Fibroblast of villous mesenchyme (primary cell): ENCODE data around the gene ADPRHL1. TPM values are rescaled to one million over a fixed set of nuclear protein-coding genes. Genes with fewer than 3 reads are reported as not detected.

ENCODE experiments used
- DNase-seq: peaks from one replicate; pipeline ENCODE4 v3.0.0-alpha.2; 2010; ENCODE audit warnings: low read depth
- H3K4me3 ChIP-seq: 2 replicates; pipeline ENCODE4 v1.5.1; 2011; ENCODE audit warnings: low read depth, mild to moderate bottlenecking, low read length
- small RNA-seq: library from RNA; depleted of rRNA; stranded (forward); fragments of <200 nt; gene quantifications from one replicate; pipeline ENCODE3, GENCODE V24; 2012
- total RNA-seq: library from RNA; depleted of rRNA; stranded (reverse); fragments of >200 nt; gene quantifications from 2 replicates; pipeline ENCODE4 v1.2.3, GENCODE V29; 2012
- TF ChIP-seq, protein P1 (sequence below): IDR thresholded peaks from 2 replicates; pipeline ENCODE4 v1.5.1; 2012; ENCODE audit warnings: low read depth, mild to moderate bottlenecking, low read length; ENCODE audit not compliant: insufficient read depth

Gene ADPRHL1
- total RNA-seq, 1 donor: 1.3 TPM

DNA sequence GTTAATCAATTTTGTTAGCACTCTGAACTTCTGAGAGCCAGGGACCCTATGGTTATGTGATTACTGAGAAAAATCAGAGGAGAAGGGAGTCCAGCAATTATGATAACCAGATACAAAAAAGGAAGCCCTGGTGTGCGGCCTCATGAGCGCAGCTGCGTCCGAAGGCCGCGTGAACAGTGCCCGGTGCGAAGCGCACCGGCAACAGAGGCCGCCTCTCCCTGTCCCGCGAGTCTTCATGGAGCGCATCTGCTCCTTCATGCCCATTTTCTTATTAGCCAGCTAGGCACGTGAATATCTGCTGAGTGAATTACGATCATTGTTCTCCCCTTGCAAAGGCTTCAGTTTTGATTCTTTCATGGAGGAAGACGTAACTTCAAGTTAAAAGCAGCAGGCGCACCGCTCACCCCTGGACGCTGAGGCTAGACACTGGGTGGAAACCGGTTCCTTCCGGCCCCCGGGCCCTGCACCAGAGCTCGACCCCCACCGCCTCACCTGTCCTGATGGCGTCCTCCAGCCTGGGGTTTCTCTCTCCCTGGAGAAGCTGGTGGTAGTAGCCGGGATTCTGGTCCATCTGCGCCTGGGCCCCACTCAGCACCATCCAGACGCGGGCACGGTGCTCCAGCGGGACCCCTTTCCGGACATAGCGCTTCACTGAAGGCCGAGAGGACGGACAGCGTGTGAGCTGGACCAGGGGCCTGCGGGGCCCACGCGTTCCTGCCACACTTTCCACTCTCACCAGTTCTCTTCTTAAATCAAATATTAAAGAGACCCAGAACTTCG, 98.3 kb downstream of the ADPRHL1 start:
- H3K4me3 ChIP-seq: no peak overlapping the region
- TF ChIP-seq, protein P1, sequence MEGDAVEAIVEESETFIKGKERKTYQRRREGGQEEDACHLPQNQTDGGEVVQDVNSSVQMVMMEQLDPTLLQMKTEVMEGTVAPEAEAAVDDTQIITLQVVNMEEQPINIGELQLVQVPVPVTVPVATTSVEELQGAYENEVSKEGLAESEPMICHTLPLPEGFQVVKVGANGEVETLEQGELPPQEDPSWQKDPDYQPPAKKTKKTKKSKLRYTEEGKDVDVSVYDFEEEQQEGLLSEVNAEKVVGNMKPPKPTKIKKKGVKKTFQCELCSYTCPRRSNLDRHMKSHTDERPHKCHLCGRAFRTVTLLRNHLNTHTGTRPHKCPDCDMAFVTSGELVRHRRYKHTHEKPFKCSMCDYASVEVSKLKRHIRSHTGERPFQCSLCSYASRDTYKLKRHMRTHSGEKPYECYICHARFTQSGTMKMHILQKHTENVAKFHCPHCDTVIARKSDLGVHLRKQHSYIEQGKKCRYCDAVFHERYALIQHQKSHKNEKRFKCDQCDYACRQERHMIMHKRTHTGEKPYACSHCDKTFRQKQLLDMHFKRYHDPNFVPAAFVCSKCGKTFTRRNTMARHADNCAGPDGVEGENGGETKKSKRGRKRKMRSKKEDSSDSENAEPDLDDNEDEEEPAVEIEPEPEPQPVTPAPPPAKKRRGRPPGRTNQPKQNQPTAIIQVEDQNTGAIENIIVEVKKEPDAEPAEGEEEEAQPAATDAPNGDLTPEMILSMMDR: no peak
- DNase-seq: no peak

DNA sequence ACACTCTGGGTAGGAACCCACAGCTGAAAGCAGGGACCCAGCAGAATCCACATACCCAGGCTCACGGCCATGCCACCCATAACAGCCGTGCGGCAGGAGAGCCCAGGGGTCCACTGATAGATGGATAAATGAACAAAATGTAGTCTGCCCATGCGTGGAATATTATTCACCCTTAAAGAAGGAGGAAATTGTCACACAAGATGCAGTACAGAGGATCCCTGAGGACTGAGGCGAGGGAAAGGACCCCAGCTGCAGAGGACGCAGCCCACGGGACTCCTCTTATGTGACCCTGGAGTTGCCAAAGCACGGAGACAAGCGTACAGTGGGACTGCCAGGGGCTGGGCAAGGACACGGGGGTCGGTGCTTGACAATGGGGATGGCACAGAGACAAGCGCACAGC, 100.0 kb downstream of the ADPRHL1 start:
- H3K4me3 ChIP-seq: no peak overlapping the region
- DNase-seq: no peak
- TF ChIP-seq, protein P1: no peak

DNA sequence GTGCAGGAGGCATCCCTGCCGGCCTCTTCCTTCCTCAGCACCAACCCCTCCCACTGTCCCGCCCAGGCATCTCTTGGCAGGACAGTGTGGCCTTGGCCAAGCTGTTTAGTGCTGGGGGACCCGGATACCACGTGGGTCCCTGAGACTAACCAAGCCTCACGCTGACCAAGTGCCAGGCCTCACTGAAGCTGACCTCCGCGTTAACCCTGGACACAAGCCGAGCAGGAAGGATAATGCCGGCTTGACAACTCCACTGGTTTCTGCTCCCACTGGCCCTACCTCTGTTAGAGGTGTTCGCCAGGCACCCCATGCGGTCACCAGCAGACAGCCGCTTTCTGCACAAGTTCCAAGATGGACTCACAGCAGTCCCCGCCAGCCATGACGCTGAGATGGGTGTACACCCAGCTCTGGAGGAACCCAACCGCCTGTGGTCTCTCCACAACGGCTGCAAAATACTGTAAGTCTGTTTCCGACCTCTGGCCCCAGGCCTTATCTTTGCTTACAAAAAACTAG, 101.7 kb downstream of the ADPRHL1 start:
- no peak overlapping the region for H3K4me3 ChIP-seq
- DNase-seq: no peak
- TF ChIP-seq, protein P1: no peak

DNA sequence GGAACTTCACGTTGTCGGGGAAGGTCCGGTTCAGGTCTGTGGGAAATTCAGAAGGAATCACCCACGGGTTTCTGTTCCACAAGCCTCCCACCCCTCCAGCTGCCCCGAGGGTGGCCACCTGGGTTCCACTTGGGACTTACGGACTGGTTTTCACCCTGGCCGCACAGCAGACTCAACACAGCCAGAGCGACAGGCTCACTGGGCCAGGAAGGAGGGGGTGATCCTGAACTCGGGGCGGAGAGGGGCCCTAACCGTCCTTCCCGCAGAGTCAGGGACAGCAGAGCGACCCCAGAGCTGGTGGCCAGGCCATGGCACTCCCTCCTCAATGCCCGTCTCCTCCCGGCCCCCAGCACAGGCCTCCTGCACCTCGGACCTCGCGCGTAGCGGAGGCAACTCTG, 102.4 kb downstream of the ADPRHL1 start:
- TF ChIP-seq, protein P1: no peak
- no peak for DNase-seq
- H3K4me3 ChIP-seq: no peak overlapping the region

DNA sequence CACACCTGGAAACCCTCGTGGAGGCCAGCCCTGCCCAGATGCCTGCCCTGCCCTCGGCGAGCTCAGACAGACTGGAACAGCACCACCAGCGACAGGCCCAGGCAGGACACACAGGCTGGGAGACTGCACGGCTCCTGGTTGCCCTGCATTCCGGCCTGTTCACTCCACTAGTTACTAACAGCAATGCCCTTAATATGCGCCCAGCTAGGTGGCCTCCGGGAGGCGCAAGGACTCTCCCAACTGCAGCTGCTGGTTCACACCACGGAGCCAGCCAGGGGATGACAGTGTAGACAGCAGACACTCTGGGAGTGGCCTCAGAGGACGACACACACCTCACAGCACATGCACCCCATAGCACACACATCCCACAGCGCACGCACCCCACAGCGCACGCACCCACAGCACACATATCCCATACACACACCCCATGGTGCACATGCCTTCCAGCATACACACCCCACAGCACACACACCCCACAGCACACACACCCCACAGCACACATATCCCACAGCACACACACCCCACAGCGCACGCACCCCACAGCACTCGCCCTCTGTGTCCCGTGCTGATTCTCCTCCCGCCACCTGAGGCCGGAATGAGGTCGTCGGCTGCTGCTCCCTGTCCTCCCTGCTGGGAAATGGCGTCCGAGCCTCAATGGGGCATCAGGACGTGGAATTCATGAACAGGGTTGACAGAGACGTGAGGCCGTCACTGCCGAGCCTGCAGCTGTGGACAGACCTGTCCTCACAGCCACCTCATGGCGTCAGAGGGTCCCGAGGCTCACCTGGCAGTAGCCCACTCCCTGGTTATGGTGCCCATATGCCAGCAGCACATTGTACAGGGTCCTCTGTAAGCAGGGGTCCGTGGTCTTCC, 103.0 kb downstream of the ADPRHL1 start:
- DNase-seq: no peak
- H3K4me3 ChIP-seq: no peak overlapping the region
- TF ChIP-seq, protein P1: no peak

Small RNA genes within 50 kb of the gene (small RNA-seq; reads per million reads assigned to genes)
- gene RNU1-16P: 0.28 reads per million

Other genes starting within 250 kb of the ADPRHL1 start
- gene PCID2, start 244.8 kb downstream of the ADPRHL1 start, total RNA-seq: 54.8 and 83.8 TPM in 2 replicates
- gene CUL4A, start 243.9 kb downstream of the ADPRHL1 start, total RNA-seq: 114 and 132 TPM in 2 replicates
- 101 and 110 TPM in 2 replicates for gene LAMP1, start 156.2 kb downstream of the ADPRHL1 start, total RNA-seq
- 0.43 and 3.2 TPM in 2 replicates for gene GRTP1, start 89.4 kb downstream of the ADPRHL1 start, total RNA-seq
- gene DCUN1D2, start 37.2 kb upstream of the ADPRHL1 start, total RNA-seq: 9.7 and 13.4 TPM in 2 replicates
- 49.6 and 83.8 TPM in 2 replicates for gene TFDP1, start 131.3 kb upstream of the ADPRHL1 start, total RNA-seq
- not detected in 2 replicates for gene ATP4B, start 204.7 kb upstream of the ADPRHL1 start, total RNA-seq
- gene GRK1, start 213.7 kb upstream of the ADPRHL1 start, total RNA-seq: not detected in 2 replicates